GM23338 (cell line): ENCODE results near the gene IRGC. TPM values are rescaled to one million over a fixed set of nuclear protein-coding genes. Genes with fewer than 3 reads are reported as not detected.
A peak's percentile ranks its signal among the peaks of the same experiment; 100 is the strongest.

ENCODE experiments used
- ATAC-seq: fragments of 200-7000 bp; cut with Tn5 transposase; 3 replicates; pipeline ENCODE4 v1.9.1; 2020
- DNase-seq: peaks from one replicate; pipeline ENCODE4 v3.0.0-alpha.2; 2015; ENCODE audit warnings: low spot score
- H2AFZ ChIP-seq: fragments of 200-600 bp; sonication (generic); 2 replicates; pipeline ENCODE4 v1.8.0; 2016; ENCODE audit warnings: antibody characterized with exemption, mild to moderate bottlenecking, moderate library complexity
- H3F3A ChIP-seq: fragments of 200-600 bp; sonication (generic); replicated peaks from 2 replicates; pipeline ENCODE4 v1.8.0; 2017; ENCODE audit warnings: antibody characterized with exemption, mixed run types, low read depth
- H3K27ac ChIP-seq: fragments of 200-600 bp; sonication (generic); 2 replicates; pipeline ENCODE4 v1.6.1; 2016; ENCODE audit warnings: low read depth
- H3K27me3 ChIP-seq: fragments of 200-600 bp; sonication (generic); 2 replicates; pipeline ENCODE4 v1.8.0; 2016; ENCODE audit warnings: mild to moderate bottlenecking, mixed run types, moderate library complexity; ENCODE audit not compliant: insufficient read depth
- H3K36me3 ChIP-seq: fragments of 200-600 bp; sonication (generic); 2 replicates; pipeline ENCODE4 v1.8.0; 2016; ENCODE audit warnings: mild to moderate bottlenecking; ENCODE audit not compliant: insufficient read depth
- H3K4me1 ChIP-seq: fragments of 200-600 bp; sonication (generic); 2 replicates; pipeline ENCODE4 v1.8.0; 2016; ENCODE audit warnings: mild to moderate bottlenecking, moderate library complexity; ENCODE audit not compliant: insufficient read depth
- H3K4me2 ChIP-seq: fragments of 200-600 bp; sonication (generic); 2 replicates; pipeline ENCODE4 v1.7.1; 2017; ENCODE audit warnings: mixed run types
- H3K4me3 ChIP-seq: fragments of 200-600 bp; sonication (generic); 2 replicates; pipeline ENCODE4 v1.6.1; 2016; ENCODE audit warnings: mixed run types
- H3K79me2 ChIP-seq: fragments of 200-600 bp; sonication (generic); replicated peaks from 2 replicates; pipeline ENCODE4 v1.8.0; 2017; ENCODE audit warnings: mild to moderate bottlenecking; ENCODE audit not compliant: insufficient read depth
- H3K9me2 ChIP-seq: fragments of 200-600 bp; sonication (generic); 2 replicates; pipeline ENCODE4 v1.8.0; 2017; ENCODE audit not compliant: insufficient read depth
- H4K20me1 ChIP-seq: fragments of 200-600 bp; sonication (generic); replicated peaks from 2 replicates; pipeline ENCODE4 v1.8.0; 2017; ENCODE audit warnings: mild to moderate bottlenecking; ENCODE audit not compliant: insufficient read depth
- H3K27ac Mint-ChIP-seq: 2 replicates; pipeline ENCODE4 v1.8.0; 2020; ENCODE audit warnings: inconsistent platforms, mild to moderate bottlenecking, moderate library complexity, mixed read lengths
- H3K27me3 Mint-ChIP-seq: 3 replicates; pipeline ENCODE4 v1.8.0; 2022; ENCODE audit warnings: low read depth, mild to moderate bottlenecking, moderate library complexity, mixed read lengths, inconsistent platforms; ENCODE audit not compliant: insufficient read depth, poor library complexity
- H3K36me3 Mint-ChIP-seq: 3 replicates; pipeline ENCODE4 v1.8.0; 2021; ENCODE audit warnings: low read depth, mild to moderate bottlenecking, inconsistent platforms, moderate library complexity, mixed read lengths
- H3K4me1 Mint-ChIP-seq: 3 replicates; pipeline ENCODE4 v1.8.0; 2020; ENCODE audit warnings: mild to moderate bottlenecking, inconsistent platforms, mixed read lengths
- H3K4me3 Mint-ChIP-seq: 3 replicates; pipeline ENCODE4 v1.8.0; 2021; ENCODE audit warnings: moderate library complexity, mild to moderate bottlenecking, inconsistent platforms, mixed read lengths
- H3K9me3 Mint-ChIP-seq: 3 replicates; pipeline ENCODE4 v1.8.0; 2020; ENCODE audit warnings: moderate library complexity, mild to moderate bottlenecking, inconsistent platforms, mixed read lengths
- EZH2 ChIP-seq: fragments of 200-600 bp; sonication (generic); IDR thresholded peaks from one replicate; pipeline ENCODE4 v1.8.0; 2017; ENCODE audit warnings: antibody characterized with exemption, mild to moderate bottlenecking, low read depth; ENCODE audit not compliant: unreplicated experiment
- EZH2phosphoT487 ChIP-seq: fragments of 200-600 bp; sonication (generic); IDR thresholded peaks from one replicate; pipeline ENCODE4 v1.8.1; 2018; ENCODE audit warnings: antibody characterized with exemption; ENCODE audit not compliant: unreplicated experiment
- NANOG ChIP-seq: IDR thresholded peaks from 2 replicates; pipeline ENCODE4 v1.6.1; 2016; ENCODE audit warnings: antibody characterized with exemption, borderline replicate concordance
- POLR2AphosphoS5 ChIP-seq: IDR thresholded peaks from 2 replicates; pipeline ENCODE4 v1.6.1; 2016; ENCODE audit warnings: antibody characterized with exemption, low read depth
- ZNF114 ChIP-seq: fragments of 250-450 bp; sonication (Bioruptor Pico); IDR thresholded peaks from 2 replicates; pipeline ENCODE4 v1.5.0; 2020; ENCODE audit warnings: mild to moderate bottlenecking, moderate library complexity
- ZNF331 ChIP-seq: fragments of 250-450 bp; sonication (Bioruptor Pico); IDR thresholded peaks from 2 replicates; pipeline ENCODE4 v1.5.0; 2020; ENCODE audit warnings: low read depth, mild to moderate bottlenecking, moderate library complexity
- polyA plus RNA-seq: library from polyadenylated mRNA; unstranded; fragments of >200 nt; fragmentation: Nextera tagmentation; extraction: Ambion mirVana; gene quantifications from 2 replicates; pipeline ENCODE4 v1.2.1, GENCODE V29; 2016
- total RNA-seq: library from RNA; depleted of rRNA; stranded (reverse); fragments of >200 nt; shearing (Covaris generic); gene quantifications from 2 replicates; pipeline ENCODE4 v1.2.3, GENCODE V29; 2014
- TF ChIP-seq, protein P1 (sequence below): IDR thresholded peaks from 2 replicates; pipeline ENCODE4 v1.6.1; 2016; ENCODE audit warnings: antibody characterized with exemption
- TF ChIP-seq, protein P2 (sequence below), 2 experiments: fragments of 200-600 bp in 1 of 2; sonication (generic) in 1 of 2; conservative IDR thresholded peaks; 2 replicates each; pipeline versions ENCODE4 v1.5.1 to v1.6.1; 2016 to 2017; ENCODE audit warnings: antibody characterized with exemption in 2 of 2, low read depth in 2 of 2, mild to moderate bottlenecking in 2 of 2, moderate library complexity in 1 of 2
- TF ChIP-seq, protein P3 (sequence below): fragments of 250-450 bp; sonication (Bioruptor Pico); IDR thresholded peaks from 2 replicates; pipeline ENCODE4 v1.5.0; 2020; ENCODE audit warnings: mild to moderate bottlenecking, moderate library complexity

Gene IRGC
- total and polyA plus RNA-seq, 2 experiments from 2014 or later, result not detected

DNA sequence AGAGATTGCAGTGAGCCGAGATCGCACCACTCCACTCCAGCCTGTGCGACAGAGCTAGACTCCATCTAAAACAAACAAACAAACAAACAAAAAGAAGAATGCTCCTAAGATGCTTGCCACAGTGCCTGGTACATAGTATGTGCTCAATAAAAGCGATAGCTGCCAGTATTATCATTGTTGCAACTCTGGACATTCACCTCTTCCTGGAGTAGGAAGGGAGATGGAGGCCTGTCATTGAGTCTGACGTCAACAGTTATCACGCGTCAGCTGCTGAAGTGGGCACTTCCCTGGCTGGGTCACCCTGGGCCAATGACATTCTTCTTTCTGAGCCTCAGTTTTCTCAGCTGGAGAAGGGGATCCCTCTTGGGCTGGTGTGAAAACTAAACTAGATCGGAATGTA lies 41.7 kb upstream of the IRGC start:
- Histone ChIP-seq H3F3A (peaks cover 3% of the 10 kb centered on the region; the same call in 1 of the 2 replicates), H3K4me3 (no peak overlapping the region), H2AFZ (no peak overlapping the region), H3K27ac (no peak overlapping the region), H4K20me1 (no peaks in the 10 kb centered on the region), H3K79me2 (no peaks in the 10 kb centered on the region), H3K4me1 (peaks cover 19% of the 10 kb centered on the region; the same call in 1 of the 2 replicates), H3K9me2 (no peaks in the 10 kb centered on the region), H3K4me2 (no peak overlapping the region), H3K27me3 (peaks cover 22% of the 10 kb centered on the region), H3K36me3 (no peaks in the 10 kb centered on the region)
- TF ChIP-seq ZNF114, result no peak
- TF ChIP-seq EZH2, result no peak
- TF ChIP-seq, protein P1, sequence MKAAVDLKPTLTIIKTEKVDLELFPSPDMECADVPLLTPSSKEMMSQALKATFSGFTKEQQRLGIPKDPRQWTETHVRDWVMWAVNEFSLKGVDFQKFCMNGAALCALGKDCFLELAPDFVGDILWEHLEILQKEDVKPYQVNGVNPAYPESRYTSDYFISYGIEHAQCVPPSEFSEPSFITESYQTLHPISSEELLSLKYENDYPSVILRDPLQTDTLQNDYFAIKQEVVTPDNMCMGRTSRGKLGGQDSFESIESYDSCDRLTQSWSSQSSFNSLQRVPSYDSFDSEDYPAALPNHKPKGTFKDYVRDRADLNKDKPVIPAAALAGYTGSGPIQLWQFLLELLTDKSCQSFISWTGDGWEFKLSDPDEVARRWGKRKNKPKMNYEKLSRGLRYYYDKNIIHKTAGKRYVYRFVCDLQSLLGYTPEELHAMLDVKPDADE, result no peak
- TF ChIP-seq, protein P2, sequence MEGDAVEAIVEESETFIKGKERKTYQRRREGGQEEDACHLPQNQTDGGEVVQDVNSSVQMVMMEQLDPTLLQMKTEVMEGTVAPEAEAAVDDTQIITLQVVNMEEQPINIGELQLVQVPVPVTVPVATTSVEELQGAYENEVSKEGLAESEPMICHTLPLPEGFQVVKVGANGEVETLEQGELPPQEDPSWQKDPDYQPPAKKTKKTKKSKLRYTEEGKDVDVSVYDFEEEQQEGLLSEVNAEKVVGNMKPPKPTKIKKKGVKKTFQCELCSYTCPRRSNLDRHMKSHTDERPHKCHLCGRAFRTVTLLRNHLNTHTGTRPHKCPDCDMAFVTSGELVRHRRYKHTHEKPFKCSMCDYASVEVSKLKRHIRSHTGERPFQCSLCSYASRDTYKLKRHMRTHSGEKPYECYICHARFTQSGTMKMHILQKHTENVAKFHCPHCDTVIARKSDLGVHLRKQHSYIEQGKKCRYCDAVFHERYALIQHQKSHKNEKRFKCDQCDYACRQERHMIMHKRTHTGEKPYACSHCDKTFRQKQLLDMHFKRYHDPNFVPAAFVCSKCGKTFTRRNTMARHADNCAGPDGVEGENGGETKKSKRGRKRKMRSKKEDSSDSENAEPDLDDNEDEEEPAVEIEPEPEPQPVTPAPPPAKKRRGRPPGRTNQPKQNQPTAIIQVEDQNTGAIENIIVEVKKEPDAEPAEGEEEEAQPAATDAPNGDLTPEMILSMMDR (conservative IDR thresholded peaks at IDR 0.05; ENCODE audit: low read depth in 2 of 2), result no peak
- Mint-ChIP-seq H3K36me3 (no peaks in the 10 kb centered on the region), H3K4me1 (peaks cover 28% of the 10 kb centered on the region), H3K27me3 (peaks cover 11% of the 10 kb centered on the region), H3K9me3 (no peaks in the 10 kb centered on the region), H3K4me3 (no peak overlapping the region), H3K27ac (no peak overlapping the region)
- ATAC-seq (no peak), DNase-seq (no peak)

DNA sequence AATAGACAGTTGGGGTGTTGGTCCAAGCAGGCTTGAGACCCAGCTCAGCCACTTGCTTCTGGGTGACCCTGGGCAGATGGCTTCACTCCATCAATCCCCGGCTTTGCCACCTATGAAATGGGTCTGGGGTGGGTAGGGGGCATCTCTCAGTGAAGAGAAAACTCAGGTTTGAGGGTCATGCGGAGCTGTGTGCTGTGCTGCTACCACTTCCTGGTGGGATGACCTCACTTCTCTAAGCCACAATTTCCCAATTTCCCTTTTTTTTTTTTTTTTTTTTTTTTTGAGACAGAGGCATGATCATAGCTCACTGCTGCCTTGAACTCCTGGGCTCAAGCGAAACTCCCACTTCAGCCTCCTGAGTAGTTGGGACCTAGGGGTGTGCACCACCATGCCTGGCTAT lies 41.3 kb upstream of the IRGC start:
- peaks cover 28% of the 10 kb centered on the region for H3K4me1 Mint-ChIP-seq
- peak overlapping the region; percentile 96; the same call in 1 of the 2 replicates for H2AFZ ChIP-seq

More for the DNA sequence above, 41.3 kb upstream of the IRGC start:
- DNase-seq (no peak), ATAC-seq (no peak)
- no peaks in the 10 kb centered on the region for H4K20me1 ChIP-seq
- H3K4me1 ChIP-seq, result peaks cover 19% of the 10 kb centered on the region; the same call in 1 of the 2 replicates
- no peak overlapping the region for H3K27ac ChIP-seq
- H3K27ac Mint-ChIP-seq, result no peak overlapping the region
- no peaks in the 10 kb centered on the region for H3K36me3 Mint-ChIP-seq
- no peaks in the 10 kb centered on the region for H3K9me2 ChIP-seq
- no peak overlapping the region for H3K4me2 ChIP-seq
- no peak overlapping the region for H3K4me3 Mint-ChIP-seq
- no peaks in the 10 kb centered on the region for H3F3A ChIP-seq
- H3K9me3 Mint-ChIP-seq, result no peaks in the 10 kb centered on the region
- peaks cover 19% of the 10 kb centered on the region for H3K27me3 ChIP-seq
- H3K79me2 ChIP-seq, result no peaks in the 10 kb centered on the region
- no peak overlapping the region for H3K4me3 ChIP-seq
- TF ChIP-seq, protein P2 (conservative IDR thresholded peaks at IDR 0.05; ENCODE audit: low read depth in 2 of 2), result no peak
- TF ChIP-seq POLR2AphosphoS5, result no peak
- TF ChIP-seq, protein P3, sequence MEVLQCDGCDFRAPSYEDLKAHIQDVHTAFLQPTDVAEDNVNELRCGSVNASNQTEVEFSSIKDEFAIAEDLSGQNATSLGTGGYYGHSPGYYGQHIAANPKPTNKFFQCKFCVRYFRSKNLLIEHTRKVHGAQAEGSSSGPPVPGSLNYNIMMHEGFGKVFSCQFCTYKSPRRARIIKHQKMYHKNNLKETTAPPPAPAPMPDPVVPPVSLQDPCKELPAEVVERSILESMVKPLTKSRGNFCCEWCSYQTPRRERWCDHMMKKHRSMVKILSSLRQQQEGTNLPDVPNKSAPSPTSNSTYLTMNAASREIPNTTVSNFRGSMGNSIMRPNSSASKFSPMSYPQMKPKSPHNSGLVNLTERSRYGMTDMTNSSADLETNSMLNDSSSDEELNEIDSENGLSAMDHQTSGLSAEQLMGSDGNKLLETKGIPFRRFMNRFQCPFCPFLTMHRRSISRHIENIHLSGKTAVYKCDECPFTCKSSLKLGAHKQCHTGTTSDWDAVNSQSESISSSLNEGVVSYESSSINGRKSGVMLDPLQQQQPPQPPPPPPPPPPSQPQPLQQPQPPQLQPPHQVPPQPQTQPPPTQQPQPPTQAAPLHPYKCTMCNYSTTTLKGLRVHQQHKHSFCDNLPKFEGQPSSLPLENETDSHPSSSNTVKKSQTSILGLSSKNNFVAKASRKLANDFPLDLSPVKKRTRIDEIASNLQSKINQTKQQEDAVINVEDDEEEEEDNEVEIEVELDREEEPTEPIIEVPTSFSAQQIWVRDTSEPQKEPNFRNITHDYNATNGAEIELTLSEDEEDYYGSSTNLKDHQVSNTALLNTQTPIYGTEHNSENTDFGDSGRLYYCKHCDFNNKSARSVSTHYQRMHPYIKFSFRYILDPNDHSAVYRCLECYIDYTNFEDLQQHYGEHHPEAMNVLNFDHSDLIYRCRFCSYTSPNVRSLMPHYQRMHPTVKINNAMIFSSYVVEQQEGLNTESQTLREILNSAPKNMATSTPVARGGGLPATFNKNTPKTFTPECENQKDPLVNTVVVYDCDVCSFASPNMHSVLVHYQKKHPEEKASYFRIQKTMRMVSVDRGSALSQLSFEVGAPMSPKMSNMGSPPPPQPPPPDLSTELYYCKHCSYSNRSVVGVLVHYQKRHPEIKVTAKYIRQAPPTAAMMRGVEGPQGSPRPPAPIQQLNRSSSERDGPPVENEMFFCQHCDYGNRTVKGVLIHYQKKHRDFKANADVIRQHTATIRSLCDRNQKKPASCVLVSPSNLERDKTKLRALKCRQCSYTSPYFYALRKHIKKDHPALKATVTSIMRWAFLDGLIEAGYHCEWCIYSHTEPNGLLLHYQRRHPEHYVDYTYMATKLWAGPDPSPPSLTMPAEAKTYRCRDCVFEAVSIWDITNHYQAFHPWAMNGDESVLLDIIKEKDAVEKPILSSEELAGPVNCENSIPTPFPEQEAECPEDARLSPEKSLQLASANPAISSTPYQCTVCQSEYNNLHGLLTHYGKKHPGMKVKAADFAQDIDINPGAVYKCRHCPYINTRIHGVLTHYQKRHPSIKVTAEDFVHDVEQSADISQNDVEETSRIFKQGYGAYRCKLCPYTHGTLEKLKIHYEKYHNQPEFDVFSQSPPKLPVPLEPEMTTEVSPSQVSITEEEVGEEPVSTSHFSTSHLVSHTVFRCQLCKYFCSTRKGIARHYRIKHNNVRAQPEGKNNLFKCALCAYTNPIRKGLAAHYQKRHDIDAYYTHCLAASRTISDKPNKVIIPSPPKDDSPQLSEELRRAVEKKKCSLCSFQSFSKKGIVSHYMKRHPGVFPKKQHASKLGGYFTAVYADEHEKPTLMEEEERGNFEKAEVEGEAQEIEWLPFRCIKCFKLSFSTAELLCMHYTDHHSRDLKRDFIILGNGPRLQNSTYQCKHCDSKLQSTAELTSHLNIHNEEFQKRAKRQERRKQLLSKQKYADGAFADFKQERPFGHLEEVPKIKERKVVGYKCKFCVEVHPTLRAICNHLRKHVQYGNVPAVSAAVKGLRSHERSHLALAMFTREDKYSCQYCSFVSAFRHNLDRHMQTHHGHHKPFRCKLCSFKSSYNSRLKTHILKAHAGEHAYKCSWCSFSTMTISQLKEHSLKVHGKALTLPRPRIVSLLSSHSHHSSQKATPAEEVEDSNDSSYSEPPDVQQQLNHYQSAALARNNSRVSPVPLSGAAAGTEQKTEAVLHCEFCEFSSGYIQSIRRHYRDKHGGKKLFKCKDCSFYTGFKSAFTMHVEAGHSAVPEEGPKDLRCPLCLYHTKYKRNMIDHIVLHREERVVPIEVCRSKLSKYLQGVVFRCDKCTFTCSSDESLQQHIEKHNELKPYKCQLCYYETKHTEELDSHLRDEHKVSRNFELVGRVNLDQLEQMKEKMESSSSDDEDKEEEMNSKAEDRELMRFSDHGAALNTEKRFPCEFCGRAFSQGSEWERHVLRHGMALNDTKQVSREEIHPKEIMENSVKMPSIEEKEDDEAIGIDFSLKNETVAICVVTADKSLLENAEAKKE, result no peak
- TF ChIP-seq EZH2phosphoT487, result no peak
- no peak for TF ChIP-seq ZNF331 (CRISPR knock-in tag)
- no peak for TF ChIP-seq ZNF114
- no peak for TF ChIP-seq NANOG
- no peaks in the 10 kb centered on the region for H3K36me3 ChIP-seq
- peaks cover 9% of the 10 kb centered on the region for H3K27me3 Mint-ChIP-seq
